DOHH2 (cell line): ENCODE data around the gene ELAVL2.

Experiments
- H3F3A ChIP-seq: fragments of 200-600 bp; sonication (generic), shearing (Covaris generic); 2 replicates; pipeline ENCODE4 v1.6.0; 2016; ENCODE audit warnings: antibody characterized with exemption, mild to moderate bottlenecking; ENCODE audit not compliant: control insufficient read depth, insufficient read depth
- H3K27ac ChIP-seq: fragments of 200-600 bp; sonication (generic); 2 replicates; pipeline ENCODE4 v1.5.1; 2014; ENCODE audit warnings: low read depth, mild to moderate bottlenecking, low read length, moderate library complexity
- H3K27me3 ChIP-seq: fragments of 200-600 bp; sonication (generic); 2 replicates; pipeline ENCODE4 v1.6.1; 2014; ENCODE audit warnings: mild to moderate bottlenecking, low read length, mixed read lengths; ENCODE audit not compliant: control insufficient read depth
- H3K36me3 ChIP-seq: fragments of 200-600 bp; sonication (generic); 2 replicates; pipeline ENCODE4 v1.6.1; 2014; ENCODE audit warnings: mild to moderate bottlenecking, low read length, moderate library complexity, mixed read lengths; ENCODE audit not compliant: control insufficient read depth
- H3K4me1 ChIP-seq: fragments of 200-600 bp; sonication (generic); 2 replicates; pipeline ENCODE4 v1.6.1; 2014; ENCODE audit warnings: mild to moderate bottlenecking, low read length, mixed read lengths; ENCODE audit not compliant: control insufficient read depth
- H3K4me2 ChIP-seq: fragments of 200-600 bp; sonication (generic); 2 replicates; pipeline ENCODE4 v1.6.0; 2014; ENCODE audit warnings: mild to moderate bottlenecking, low read length, moderate library complexity
- H3K4me3 ChIP-seq: fragments of 200-600 bp; sonication (generic); 2 replicates; pipeline ENCODE4 v1.5.1; 2014; ENCODE audit warnings: mild to moderate bottlenecking, low read length, mixed read lengths
- H3K79me2 ChIP-seq: fragments of 200-600 bp; sonication (generic); 2 replicates; pipeline ENCODE4 v1.6.1; 2014; ENCODE audit warnings: mild to moderate bottlenecking, low read length, mixed read lengths; ENCODE audit not compliant: control insufficient read depth
- H3K9me2 ChIP-seq: fragments of 200-600 bp; sonication (generic); replicated peaks from 2 replicates; pipeline ENCODE4 v1.6.1; 2014; ENCODE audit warnings: mild to moderate bottlenecking, low read length, mixed read lengths; ENCODE audit not compliant: control insufficient read depth
- H3K9me3 ChIP-seq: fragments of 200-600 bp; sonication (generic); 2 replicates; pipeline ENCODE4 v1.6.1; 2014; ENCODE audit warnings: antibody characterized with exemption, low read length, mixed read lengths; ENCODE audit not compliant: control insufficient read depth, insufficient read depth
- H4K20me1 ChIP-seq: fragments of 200-600 bp; sonication (generic); 2 replicates; pipeline ENCODE4 v1.6.0; 2014; ENCODE audit warnings: low read depth, mild to moderate bottlenecking, antibody characterized with exemption, low read length, moderate library complexity; ENCODE audit not compliant: control insufficient read depth, insufficient read depth
- CTCF ChIP-seq: fragments of 200-600 bp; sonication (generic); IDR thresholded peaks from one replicate; pipeline ENCODE4 v1.5.1; 2014; ENCODE audit warnings: antibody characterized with exemption, mild to moderate bottlenecking, low read depth, low read length; ENCODE audit not compliant: poor library complexity, severe bottlenecking
- EZH2phosphoT487 ChIP-seq: fragments of 200-600 bp; sonication (generic); IDR thresholded peaks from 2 replicates; pipeline ENCODE4 v1.6.1; 2017; ENCODE audit warnings: borderline replicate concordance, mild to moderate bottlenecking, antibody characterized with exemption, low read length, moderate library complexity, mixed read lengths

Gene ELAVL2

GRCh38 chr9:23686257-23686656 is 139.8 kb downstream of the ELAVL2 start:
- H3K27me3 ChIP-seq: no peaks in the 10 kb centered on the region
- no peak overlapping the region for H3K27ac ChIP-seq
- TF ChIP-seq EZH2phosphoT487: no peak
- no peak for TF ChIP-seq CTCF
- no peaks in the 10 kb centered on the region for H3K4me1 ChIP-seq
- H4K20me1 ChIP-seq: no peaks in the 10 kb centered on the region
- no peak overlapping the region for H3K4me2 ChIP-seq
- no peaks in the 10 kb centered on the region for H3K79me2 ChIP-seq
- H3F3A ChIP-seq: no peaks in the 10 kb centered on the region
- no peak overlapping the region for H3K4me3 ChIP-seq
- H3K36me3 ChIP-seq: no peaks in the 10 kb centered on the region
- H3K9me2 ChIP-seq: no peaks in the 10 kb centered on the region
- H3K9me3 ChIP-seq: no peaks in the 10 kb centered on the region

GRCh38 chr9:23683611-23684061 is 142.4 kb downstream of the ELAVL2 start:
- no peak overlapping the region for H3K4me3 ChIP-seq
- no peaks in the 10 kb centered on the region for H3K79me2 ChIP-seq
- H3K4me1 ChIP-seq: no peaks in the 10 kb centered on the region
- no peaks in the 10 kb centered on the region for H3K9me3 ChIP-seq
- H3K4me2 ChIP-seq: no peak overlapping the region
- H3K36me3 ChIP-seq: no peaks in the 10 kb centered on the region
- no peaks in the 10 kb centered on the region for H3F3A ChIP-seq
- TF ChIP-seq EZH2phosphoT487 (no peak), CTCF (no peak)
- no peaks in the 10 kb centered on the region for H3K9me2 ChIP-seq
- H3K27ac ChIP-seq: no peak overlapping the region
- no peaks in the 10 kb centered on the region for H3K27me3 ChIP-seq
- no peaks in the 10 kb centered on the region for H4K20me1 ChIP-seq

- no peak overlapping the region for H3K4me2 ChIP-seq
- H4K20me1 ChIP-seq: no peaks in the 10 kb centered on the region
- no peaks in the 10 kb centered on the region for H3K79me2 ChIP-seq
- TF ChIP-seq EZH2phosphoT487: no peak
- no peak for TF ChIP-seq CTCF
- H3F3A ChIP-seq: no peaks in the 10 kb centered on the region
- H3K4me3 ChIP-seq: no peak overlapping the region
- H3K27me3 ChIP-seq: no peaks in the 10 kb centered on the region
- no peaks in the 10 kb centered on the region for H3K9me2 ChIP-seq
- H3K9me3 ChIP-seq: no peaks in the 10 kb centered on the region
- no peaks in the 10 kb centered on the region for H3K4me1 ChIP-seq
- no peaks in the 10 kb centered on the region for H3K36me3 ChIP-seq
- H3K27ac ChIP-seq: no peak overlapping the region
Observed at GRCh38 chr9:23682891-23683431, 143.1 kb downstream of the ELAVL2 start.
